Fibroblast of lung (primary cell): ENCODE data around the gene SFSWAP. TPM values are rescaled to one million over a fixed set of nuclear protein-coding genes. Genes with fewer than 3 reads are reported as not detected.

Experiments used
- DNase-seq, 2 donors: peaks; one replicate each; pipeline versions ENCODE4 v3.0.0 to v3.0.0-alpha.2; 2010; ENCODE audit warnings: low read depth in 2 of 2
- H2AFZ ChIP-seq: 2 replicates; pipeline ENCODE4 v1.5.1; 2012; ENCODE audit warnings: low read length, control low read depth, inconsistent platforms
- H3K27ac ChIP-seq: 2 replicates; pipeline ENCODE4 v1.5.1; 2011; ENCODE audit warnings: low read length, control low read depth; ENCODE audit not compliant: insufficient read depth
- H3K27me3 ChIP-seq: 2 replicates; pipeline ENCODE4 v1.5.1; 2011; ENCODE audit warnings: mild to moderate bottlenecking, low read length; ENCODE audit not compliant: control insufficient read depth, insufficient read depth
- H3K36me3 ChIP-seq: 2 replicates; pipeline ENCODE4 v1.5.1; 2011; ENCODE audit warnings: low read length; ENCODE audit not compliant: control insufficient read depth, insufficient read depth
- H3K4me1 ChIP-seq: 2 replicates; pipeline ENCODE4 v1.5.1; 2011; ENCODE audit warnings: low read length; ENCODE audit not compliant: control insufficient read depth, insufficient read depth; ENCODE audit errors: extremely low read depth
- H3K4me2 ChIP-seq: 2 replicates; pipeline ENCODE4 v1.5.1; 2011; ENCODE audit warnings: low read length, control low read depth; ENCODE audit not compliant: insufficient read depth; ENCODE audit errors: extremely low read depth
- H3K4me3 ChIP-seq, 4 experiments: fragments of 200-600 bp in 1 of 4; sonication (generic) in 1 of 4; replicated peaks in 1 of 4; 2 replicates each; pipeline ENCODE4 v1.5.1; 2011 to 2016; ENCODE audit warnings: low read length in 4 of 4, low read depth in 3 of 4, mild to moderate bottlenecking in 3 of 4, control low read depth in 2 of 4, inconsistent platforms in 1 of 4, mixed read lengths in 1 of 4; ENCODE audit not compliant: insufficient read depth in 1 of 4; ENCODE audit errors: control extremely low read depth in 1 of 4
- H3K79me2 ChIP-seq: 2 replicates; pipeline ENCODE4 v1.5.1; 2012; ENCODE audit warnings: mild to moderate bottlenecking, low read length, inconsistent platforms; ENCODE audit not compliant: control insufficient read depth, insufficient read depth
- H3K9ac ChIP-seq: 2 replicates; pipeline ENCODE4 v1.5.1; 2011; ENCODE audit warnings: mild to moderate bottlenecking, low read length, control low read depth; ENCODE audit not compliant: insufficient read depth
- H3K9me3 ChIP-seq: 2 replicates; pipeline ENCODE4 v1.5.1; 2012; ENCODE audit warnings: low read depth, low read length; ENCODE audit not compliant: control insufficient read depth, insufficient read depth
- H4K20me1 ChIP-seq: 2 replicates; pipeline ENCODE4 v1.5.1; 2011; ENCODE audit warnings: low read length; ENCODE audit not compliant: control insufficient read depth, insufficient read depth; ENCODE audit errors: extremely low read depth
- EZH2 ChIP-seq: IDR thresholded peaks from 2 replicates; pipeline ENCODE4 v1.5.1; 2012; ENCODE audit warnings: low read length, control low read depth, mild to moderate bottlenecking; ENCODE audit errors: missing control alignments
- polyA plus RNA-seq, 2 donors: library from polyadenylated mRNA; depleted of rRNA in 1 of 2; stranded (reverse) in 1 of 2; unstranded in 1 of 2; fragments of >200 nt; gene quantifications; 2 replicates each; pipeline ENCODE4 v1.2.1, GENCODE V29; 2011 to 2012; ENCODE audit warnings: missing spikeins in 1 of 2
- total RNA-seq: library from RNA; depleted of rRNA; stranded (reverse); fragments of >200 nt; gene quantifications from 2 replicates; pipeline ENCODE4 v1.2.1, GENCODE V29; 2014
- TF ChIP-seq, protein P1 (sequence below), 2 donors: IDR thresholded peaks in 1 of 2; conservative IDR thresholded peaks in 1 of 2; 1 replicate in 1 of 2; 2 replicates in 1 of 2; pipeline ENCODE4 v1.5.1; 2011 to 2012; ENCODE audit warnings: low read length in 2 of 2, control low read depth in 1 of 2, inconsistent platforms in 1 of 2, low read depth in 1 of 2, mild to moderate bottlenecking in 1 of 2

SFSWAP gene
- total and polyA plus RNA-seq, 2 donors (not counting 1 experiment from before 2014, with no cell fraction given), result 9.9 to 23.3 TPM

DNA sequence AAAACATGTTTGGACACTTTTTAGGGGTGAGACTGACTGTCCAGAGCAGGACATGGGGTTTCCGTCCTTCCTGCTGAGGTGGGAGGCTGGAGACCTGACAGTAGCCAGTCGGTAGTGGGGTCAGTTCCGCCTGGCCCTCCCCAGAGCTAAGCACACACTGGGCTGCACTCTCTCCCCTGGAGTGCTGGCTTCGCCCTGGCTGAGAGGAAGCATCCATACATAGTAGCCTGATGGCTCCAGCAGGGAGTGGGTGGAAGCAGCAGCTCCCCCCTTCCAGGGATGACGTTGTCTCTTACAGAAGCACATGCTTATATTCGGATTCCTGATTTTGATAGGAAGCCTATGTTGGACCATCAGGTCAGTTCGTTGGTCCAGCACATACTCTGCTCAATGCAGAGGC lies 40.4 kb downstream of the SFSWAP start:
- Histone ChIP-seq H3K79me2 (no peaks in the 10 kb centered on the region), H3K36me3 (peaks cover 12% of the 10 kb centered on the region), H4K20me1 (no peaks in the 10 kb centered on the region), H3K27ac (no peak overlapping the region), H3K9ac (no peak overlapping the region), H3K27me3 (no peaks in the 10 kb centered on the region), H3K4me2 (no peak overlapping the region), H2AFZ (no peak overlapping the region), H3K9me3 (no peaks in the 10 kb centered on the region), H3K4me1 (no peaks in the 10 kb centered on the region), H3K4me3 (no peak overlapping the region)
- TF ChIP-seq EZH2, result no peak
- TF ChIP-seq, protein P1, sequence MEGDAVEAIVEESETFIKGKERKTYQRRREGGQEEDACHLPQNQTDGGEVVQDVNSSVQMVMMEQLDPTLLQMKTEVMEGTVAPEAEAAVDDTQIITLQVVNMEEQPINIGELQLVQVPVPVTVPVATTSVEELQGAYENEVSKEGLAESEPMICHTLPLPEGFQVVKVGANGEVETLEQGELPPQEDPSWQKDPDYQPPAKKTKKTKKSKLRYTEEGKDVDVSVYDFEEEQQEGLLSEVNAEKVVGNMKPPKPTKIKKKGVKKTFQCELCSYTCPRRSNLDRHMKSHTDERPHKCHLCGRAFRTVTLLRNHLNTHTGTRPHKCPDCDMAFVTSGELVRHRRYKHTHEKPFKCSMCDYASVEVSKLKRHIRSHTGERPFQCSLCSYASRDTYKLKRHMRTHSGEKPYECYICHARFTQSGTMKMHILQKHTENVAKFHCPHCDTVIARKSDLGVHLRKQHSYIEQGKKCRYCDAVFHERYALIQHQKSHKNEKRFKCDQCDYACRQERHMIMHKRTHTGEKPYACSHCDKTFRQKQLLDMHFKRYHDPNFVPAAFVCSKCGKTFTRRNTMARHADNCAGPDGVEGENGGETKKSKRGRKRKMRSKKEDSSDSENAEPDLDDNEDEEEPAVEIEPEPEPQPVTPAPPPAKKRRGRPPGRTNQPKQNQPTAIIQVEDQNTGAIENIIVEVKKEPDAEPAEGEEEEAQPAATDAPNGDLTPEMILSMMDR (conservative IDR thresholded peaks at IDR 0.05 in 1 of 2, IDR thresholded peaks at IDR 0.05 in 1 of 2; ENCODE audit: low read depth in 1 of 2, low read length in 2 of 2), result no peak
- DNase-seq, result no peak

DNA sequence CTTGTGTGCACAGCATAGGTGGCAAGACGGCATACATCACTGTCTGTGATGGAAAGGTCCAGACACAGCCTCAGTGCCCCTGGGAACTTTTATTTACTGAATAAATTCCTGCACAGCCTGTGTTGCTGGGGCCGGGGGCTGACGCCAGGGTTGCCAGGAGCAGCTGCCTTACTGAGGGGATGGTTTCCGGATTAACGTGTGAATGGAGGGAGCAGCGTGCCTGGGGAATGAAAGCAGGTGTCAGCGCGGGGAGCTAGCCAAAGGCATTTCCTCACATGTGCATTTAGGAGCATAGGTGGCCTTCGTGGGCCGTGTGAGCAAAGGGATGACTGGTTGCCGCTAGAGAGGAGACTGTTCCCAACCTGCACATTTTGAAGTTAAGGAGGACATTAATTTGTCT lies 41.6 kb downstream of the SFSWAP start:
- TF ChIP-seq, protein P1 (conservative IDR thresholded peaks at IDR 0.05 in 1 of 2, IDR thresholded peaks at IDR 0.05 in 1 of 2; ENCODE audit: low read depth in 1 of 2, low read length in 2 of 2), result no peak
- no peak for TF ChIP-seq EZH2
- no peaks in the 10 kb centered on the region for H4K20me1 ChIP-seq
- H3K9me3 ChIP-seq, result no peaks in the 10 kb centered on the region
- peaks cover 17% of the 10 kb centered on the region for H3K36me3 ChIP-seq
- no peaks in the 10 kb centered on the region for H3K4me1 ChIP-seq
- H3K27ac ChIP-seq, result no peak overlapping the region
- no peak overlapping the region for H3K4me3 ChIP-seq
- no peaks in the 10 kb centered on the region for H3K27me3 ChIP-seq
- no peaks in the 10 kb centered on the region for H3K79me2 ChIP-seq
- H3K9ac ChIP-seq, result no peak overlapping the region
- H2AFZ ChIP-seq, result no peak overlapping the region
- no peak for DNase-seq
- H3K4me2 ChIP-seq, result no peak overlapping the region

DNA sequence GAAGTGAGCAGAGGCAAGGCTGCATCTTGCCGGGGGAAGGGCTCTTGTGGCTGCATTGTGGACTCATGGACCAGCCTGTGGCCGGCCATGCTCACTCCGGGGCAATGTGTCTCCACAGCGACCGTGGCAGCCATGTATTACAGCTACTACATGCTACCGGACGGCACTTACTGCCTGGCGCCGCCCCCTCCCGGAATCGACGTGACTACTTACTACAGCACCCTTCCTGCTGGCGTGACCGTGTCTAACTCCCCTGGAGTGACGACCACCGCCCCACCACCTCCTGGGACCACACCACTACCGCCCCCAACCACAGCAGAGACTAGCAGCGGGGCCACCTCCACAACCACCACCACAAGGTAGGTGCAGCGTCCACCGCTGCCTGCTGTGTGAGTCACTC lies 42.1 kb downstream of the SFSWAP start:
- no peaks in the 10 kb centered on the region for H3K27me3 ChIP-seq
- H3K4me1 ChIP-seq, result no peaks in the 10 kb centered on the region
- H3K36me3 ChIP-seq, result peaks cover 22% of the 10 kb centered on the region
- H3K9ac ChIP-seq, result no peak overlapping the region
- H4K20me1 ChIP-seq, result no peaks in the 10 kb centered on the region
- no peak overlapping the region for H3K4me3 ChIP-seq
- no peaks in the 10 kb centered on the region for H3K9me3 ChIP-seq
- H3K27ac ChIP-seq, result no peak overlapping the region
- no peaks in the 10 kb centered on the region for H3K79me2 ChIP-seq
- no peak overlapping the region for H3K4me2 ChIP-seq
- DNase-seq, result no peak
- TF ChIP-seq, protein P1 (conservative IDR thresholded peaks at IDR 0.05 in 1 of 2, IDR thresholded peaks at IDR 0.05 in 1 of 2; ENCODE audit: low read depth in 1 of 2, low read length in 2 of 2), result no peak
- TF ChIP-seq EZH2, result no peak
- no peak overlapping the region for H2AFZ ChIP-seq
